GM21528 (cell line): ENCODE results near the gene ELOVL7.
"Not testable (repeated sequence)": the region's sequence is repeated elsewhere in the genome, so short reads cannot be mapped to it uniquely, and the experiment has no call there.

Experiments used
- ATAC-seq: cut with Tn5 transposase; IDR thresholded peaks from one replicate; pipeline ENCODE4 v1.9.1; 2021; ENCODE audit warnings: mild to moderate bottlenecking, moderate library complexity; ENCODE audit not compliant: unreplicated experiment, low FRiP score

ELOVL7 gene

DNA sequence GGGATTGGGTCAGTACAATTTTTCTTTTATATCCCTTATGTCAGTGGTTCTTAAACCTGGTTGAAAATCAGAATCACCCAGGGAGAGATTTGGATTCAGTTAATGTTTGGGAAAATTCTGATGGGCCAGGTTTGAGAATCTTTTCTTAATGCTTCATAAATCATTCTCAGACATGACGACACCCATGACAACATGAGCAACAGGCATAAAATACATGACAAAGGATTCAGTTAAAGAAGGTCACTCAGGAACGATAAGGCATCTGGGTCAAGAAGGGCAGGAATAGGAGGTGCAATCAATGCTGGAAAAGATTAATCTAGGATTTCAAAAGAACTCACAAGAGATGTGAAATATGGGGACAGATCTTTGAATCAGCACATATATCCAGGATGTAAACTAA lies 41.8 kb downstream of the ELOVL7 start:
- ATAC-seq, result no peak

DNA sequence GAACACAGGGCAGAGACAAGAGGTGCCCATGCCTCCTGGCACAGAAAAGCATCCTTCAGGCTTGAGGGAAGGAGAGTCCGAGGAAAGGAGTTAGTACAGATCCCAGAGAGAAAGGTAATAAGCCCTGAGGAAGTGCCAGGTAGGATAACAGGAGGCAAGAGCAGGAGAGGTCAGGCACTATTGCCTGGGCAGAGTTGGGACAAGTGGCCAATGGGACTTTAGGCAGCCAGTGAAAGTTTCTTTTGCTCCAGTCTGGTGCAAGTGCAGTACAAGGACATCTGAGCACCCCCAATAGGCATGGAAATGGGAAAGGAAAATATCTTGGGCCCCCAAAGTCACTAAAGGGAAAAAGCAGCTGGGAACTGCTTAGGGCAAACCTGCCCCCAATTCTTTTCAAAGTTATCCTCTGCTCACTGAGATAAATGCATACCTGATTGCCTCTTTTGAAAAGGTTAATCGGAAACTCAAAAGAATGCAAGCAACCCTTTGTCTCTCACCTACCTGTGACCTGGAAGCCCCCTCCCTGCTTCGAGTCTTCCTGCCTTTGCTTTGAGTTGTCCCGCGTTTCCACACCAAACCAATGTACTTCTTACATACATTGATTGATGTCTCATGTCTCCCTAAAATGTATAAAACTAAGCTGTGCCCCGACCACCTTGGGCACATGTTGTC lies 46.5 kb downstream of the ELOVL7 start:
- no peak for ATAC-seq

DNA sequence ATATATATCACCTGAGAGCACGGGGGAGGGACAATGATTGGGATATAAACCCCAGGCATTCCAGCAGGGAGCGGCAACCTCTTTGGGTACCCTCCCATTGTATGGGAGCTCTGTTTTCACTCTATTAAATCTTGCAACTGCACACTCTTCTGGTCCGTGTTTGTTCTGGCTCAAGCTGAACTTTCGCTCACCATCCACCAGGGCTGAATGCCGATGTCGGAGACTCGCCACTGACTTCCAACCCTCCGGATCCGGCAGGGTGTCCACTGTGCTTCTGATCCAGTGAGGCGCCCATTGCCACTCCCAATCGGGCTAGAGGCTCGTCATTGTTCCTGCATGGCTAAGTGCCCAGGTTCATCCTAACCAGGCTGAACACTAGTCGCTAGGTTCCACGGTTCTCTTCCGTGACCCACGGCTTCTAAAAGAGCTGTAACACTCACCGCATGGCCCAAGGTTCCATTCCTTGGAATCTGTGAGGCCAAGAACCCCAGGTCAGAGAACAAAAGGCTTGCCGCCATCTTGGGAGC lies 48.6 kb downstream of the ELOVL7 start:
- ATAC-seq, result not testable (repeated sequence)

DNA sequence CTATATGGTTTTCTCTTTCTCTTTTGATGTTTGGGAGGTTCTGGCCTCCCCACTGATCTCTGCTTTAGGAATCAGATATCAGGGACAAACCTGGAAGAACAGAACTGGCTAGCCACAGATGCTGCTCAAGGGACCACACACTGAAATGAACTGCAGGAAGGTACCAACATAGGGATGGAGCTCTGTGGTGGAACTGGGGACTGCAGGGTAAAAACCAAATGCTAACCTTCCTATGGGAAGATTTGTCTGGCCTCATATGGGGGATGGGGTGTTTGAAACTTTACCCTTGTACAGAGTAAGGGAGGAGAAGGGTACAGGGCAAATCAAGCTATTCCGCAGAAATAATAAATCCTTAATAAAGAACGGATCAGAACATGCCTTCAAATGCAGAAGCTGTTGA lies 49.4 kb downstream of the ELOVL7 start:
- ATAC-seq, result no peak

DNA sequence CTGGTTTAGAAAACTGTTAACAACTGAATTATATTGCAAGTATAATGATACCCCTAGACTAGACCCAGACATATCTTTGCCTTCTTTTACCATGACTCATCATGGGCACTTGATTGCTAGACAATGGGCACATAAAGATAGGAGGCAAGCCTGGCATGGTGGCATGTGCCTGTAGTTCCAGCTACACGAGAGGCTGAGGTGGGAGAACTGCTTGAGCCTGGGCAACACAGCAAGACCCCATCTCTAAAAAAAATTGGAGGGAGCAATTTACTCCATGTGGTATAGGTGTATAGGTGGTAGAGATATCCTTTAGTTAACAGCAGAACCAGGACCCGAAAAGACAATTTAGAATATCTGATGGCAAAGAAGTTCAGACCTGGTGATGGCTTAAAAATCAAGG lies 51.6 kb downstream of the ELOVL7 start:
- no peak for ATAC-seq

DNA sequence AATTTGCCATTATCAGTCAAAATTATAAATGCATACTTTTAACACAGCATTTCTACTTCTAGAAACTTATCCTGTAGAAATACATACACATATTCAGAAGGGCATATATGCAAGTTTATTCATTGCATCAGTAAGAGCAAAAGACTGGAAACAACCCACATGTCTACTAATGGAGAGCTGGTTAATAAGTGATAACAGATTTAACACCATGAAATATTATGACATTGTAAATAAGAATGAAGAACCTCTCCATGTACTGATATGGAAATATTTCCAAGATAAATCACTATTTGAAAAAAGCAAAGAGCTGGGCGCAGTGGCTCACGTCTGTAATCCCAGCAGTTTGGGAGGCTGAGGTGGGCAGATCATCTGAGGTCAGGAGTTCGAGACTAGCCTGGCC lies 54.5 kb downstream of the ELOVL7 start:
- no peak for ATAC-seq

DNA sequence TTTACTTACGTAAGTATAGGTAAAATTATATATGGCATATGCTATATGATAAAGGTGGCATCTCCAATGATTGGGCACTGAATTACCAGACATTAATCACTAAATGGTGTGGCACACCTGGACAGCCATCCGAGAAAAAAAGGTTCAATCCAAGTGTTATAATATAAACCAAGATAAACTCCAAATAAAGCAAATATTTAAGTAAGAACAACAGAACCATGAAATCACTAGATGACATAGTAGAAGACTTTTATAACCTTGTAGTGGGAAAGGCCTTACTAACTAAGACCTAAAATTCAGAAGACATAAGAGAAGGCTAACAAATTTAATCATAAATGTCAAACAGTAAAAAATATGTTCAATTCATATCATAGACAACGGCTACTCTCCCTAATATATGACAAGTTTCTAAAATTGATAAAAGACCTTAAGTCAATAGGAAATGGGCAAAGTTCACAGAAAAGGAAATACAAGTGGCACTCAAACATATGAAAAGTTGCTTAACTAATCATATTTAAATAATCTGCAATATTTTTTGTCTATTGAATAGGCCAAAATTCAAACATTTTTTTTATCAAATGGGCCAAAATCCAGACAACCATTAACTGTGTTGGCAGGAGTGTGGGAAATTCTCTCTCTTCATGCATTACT lies 55.1 kb downstream of the ELOVL7 start:
- ATAC-seq, result no peak

DNA sequence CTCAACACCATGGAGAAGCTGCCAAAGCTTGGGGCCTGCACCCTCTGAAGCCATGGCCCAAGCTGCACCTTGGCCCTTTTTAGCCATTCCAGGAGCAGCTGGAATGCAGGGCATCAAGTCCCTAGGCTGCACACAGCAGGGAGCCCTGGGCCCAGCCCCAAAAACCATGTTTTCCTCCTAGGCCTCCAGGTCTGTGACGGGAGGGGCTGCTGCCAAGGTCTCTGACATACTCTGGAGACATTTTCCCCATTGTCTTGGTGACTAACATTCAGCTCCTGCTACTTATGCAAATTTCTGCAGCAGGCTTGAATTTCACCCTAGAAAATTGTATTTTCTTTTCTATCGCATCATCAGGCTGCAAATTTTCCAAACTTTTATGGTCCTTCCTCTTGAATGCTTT lies 64.6 kb downstream of the ELOVL7 start:
- no peak for ATAC-seq

DNA sequence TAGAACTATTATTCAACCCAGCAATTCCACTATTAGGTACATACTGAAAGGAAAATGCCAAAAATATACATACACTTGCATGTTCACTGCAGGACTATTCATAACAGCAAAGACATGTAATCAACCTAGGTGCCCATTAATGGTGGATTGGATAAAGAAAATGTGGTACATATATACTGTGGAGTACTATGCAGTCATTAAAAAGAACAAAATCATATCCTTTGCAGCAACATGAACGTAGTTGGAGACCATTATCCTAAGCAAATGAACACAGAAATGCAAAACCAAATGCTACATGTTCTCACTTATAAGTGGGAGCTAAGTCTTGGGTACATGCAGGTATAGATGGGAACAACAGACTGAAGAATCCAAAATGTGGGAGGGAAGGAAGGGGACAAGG lies 67.7 kb downstream of the ELOVL7 start:
- ATAC-seq, result no peak

DNA sequence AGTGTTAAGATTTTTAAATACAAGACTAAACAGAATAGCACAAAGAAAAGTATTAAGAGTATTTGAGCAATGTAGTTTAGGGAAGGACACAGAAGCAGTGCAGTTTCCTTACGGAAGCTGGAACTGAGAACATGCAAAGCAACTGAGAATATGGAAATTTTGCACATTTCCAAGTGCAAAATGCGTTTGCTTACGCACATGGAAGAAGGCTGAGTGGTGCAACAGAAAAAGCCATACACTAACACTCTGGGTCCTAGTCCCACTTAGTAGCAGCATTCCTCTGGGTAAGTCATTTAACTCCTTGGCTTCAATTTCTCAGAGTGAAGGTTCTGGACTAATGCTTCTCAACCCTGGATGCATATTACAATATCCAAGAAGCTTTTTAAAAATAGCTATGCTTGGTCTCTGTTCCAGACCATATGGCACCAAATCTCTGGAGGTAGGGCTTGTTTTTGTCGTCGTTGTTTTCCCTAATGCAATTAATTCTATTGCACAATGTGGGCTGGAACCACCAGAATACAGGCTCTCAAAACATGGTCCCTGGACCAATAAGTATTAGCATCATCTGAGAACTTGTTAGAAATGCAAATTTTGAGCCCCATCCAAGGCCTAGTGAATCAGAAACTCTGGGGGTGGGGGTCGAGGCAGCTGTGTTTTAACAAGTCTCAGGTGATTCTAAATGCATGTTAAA lies 78.9 kb downstream of the ELOVL7 start:
- no peak for ATAC-seq

DNA sequence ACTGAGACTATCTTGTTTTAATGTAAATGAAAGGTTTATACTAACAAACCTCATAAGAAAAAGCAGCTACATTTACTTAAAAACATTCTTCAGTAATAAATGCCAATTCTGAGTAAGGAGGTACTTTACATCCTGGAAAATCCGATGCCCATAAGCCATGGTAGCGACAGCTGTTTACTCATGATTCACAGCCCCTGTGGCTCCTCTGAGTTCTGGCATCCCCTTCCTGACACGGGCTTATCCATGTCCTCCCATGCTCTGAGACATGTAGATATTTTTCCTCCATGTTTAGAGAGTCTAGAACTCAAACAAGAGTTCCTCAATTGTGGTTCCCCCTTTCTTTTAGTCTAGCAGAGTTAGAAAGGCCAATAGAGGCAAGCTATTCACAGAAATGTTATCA lies 81.0 kb downstream of the ELOVL7 start:
- no peak for ATAC-seq

DNA sequence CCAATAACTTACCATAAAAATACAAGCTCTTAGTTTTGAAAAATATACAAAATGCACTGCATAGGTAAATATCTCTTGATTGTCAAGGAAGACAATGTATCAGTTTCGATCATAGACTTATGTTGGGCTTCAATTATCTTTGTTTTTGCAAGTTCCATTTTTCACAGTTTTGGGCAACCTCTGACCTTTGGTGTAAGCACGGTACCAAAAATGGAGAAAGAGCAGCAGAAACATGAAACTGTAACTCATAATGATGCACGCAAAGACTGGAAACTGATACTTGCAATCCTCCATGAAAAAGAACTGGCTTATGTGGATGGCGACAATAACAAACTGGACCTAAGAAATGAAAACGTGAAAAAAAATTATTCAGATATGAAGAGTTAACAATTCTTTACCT lies 89.6 kb downstream of the ELOVL7 start:
- ATAC-seq, result no peak

DNA sequence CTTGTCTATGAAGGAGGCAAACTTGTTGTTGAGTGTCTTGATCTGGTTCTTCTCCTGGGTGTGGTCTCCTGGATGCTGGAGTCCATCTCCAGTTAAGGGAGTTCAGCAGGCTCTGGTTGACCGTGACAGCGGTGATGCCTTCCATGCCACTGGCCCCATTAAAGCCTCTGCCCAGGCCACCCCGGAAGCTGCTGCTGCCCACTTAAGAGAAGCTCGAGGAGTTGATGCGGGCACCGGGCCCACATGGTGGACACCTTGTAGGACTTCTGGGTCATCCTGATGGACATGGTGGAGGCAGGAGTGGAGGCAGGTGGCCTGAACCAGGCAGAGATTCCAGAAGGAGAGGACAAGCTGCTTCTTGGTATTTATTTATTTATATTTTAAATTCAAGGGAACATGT lies 99.4 kb downstream of the ELOVL7 start:
- ATAC-seq, result no peak

DNA sequence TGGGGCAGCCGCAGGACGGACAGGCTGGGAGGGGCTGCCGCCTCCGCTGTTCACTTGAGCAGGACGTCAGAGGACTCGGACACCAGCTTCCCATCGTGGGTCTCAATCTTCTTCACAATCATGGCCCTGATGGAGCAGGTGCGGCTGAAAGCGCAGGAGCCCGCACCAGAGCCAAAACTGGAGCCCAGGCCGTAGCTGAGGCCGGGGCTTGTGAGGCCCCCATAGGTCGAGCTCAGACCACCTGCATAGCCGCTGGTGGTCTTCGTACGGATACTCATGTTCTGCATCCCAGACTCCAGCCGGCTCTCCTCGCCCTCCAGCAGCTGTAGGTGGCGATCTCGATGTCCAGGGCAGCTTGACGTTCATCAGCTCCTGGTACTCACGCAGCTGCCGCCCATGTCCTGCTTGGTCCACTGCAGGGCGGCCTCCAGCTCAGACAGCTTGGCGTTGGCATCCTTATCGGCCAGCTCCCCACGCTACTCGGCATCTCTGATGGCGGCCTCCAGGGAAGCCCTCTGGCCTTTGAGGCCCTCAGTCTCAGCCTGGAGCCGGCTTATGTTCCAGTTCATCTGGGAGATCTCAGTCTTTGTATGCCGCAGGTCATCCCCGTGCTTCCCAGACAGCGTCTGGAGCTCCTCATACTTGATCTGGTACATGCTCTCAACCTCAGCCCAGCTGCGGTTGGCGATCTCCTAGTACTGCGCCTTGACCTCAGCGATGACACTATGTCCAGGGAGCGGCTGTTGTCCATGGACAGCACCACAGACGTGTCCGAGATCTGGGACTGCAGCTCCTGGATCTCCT lies 100.4 kb downstream of the ELOVL7 start:
- no peak for ATAC-seq

DNA sequence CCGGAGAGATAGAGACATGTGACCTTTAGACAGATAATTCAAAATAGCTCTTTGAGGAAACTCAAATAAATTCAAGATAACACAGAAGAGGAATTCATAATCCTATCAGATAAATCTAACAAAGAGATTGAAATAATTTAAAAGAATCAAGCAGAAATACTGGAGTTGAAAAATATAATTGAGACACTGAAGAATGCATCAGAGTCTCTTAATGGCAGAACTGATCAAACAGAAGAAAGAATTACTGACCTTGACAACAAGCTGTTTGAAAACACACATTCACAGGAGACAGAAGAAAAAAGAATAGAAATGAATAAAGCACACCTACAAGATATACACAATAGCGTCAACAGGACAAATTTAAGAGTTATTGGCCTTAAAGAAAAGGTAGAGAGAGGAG lies 103.7 kb downstream of the ELOVL7 start:
- ATAC-seq, result no peak

DNA sequence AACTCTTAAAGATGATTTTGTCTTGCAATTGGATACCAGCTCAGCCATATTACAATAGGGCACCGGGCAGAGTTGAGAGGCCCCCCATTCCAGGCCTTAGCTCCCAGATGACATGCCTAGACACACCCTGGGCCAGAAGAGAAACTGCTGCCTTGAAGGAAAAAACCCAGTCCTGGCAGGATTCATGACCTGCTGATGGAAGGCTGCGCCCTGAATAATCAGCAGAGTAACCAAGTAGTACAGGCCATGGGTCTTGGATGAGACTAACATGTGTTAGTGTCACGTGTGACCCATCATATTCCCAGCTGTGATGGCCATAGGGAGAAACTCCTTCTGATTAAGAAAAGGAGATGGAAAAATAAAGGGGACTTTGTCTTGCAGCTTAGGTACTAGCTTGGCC lies 105.1 kb downstream of the ELOVL7 start:
- no peak for ATAC-seq

DNA sequence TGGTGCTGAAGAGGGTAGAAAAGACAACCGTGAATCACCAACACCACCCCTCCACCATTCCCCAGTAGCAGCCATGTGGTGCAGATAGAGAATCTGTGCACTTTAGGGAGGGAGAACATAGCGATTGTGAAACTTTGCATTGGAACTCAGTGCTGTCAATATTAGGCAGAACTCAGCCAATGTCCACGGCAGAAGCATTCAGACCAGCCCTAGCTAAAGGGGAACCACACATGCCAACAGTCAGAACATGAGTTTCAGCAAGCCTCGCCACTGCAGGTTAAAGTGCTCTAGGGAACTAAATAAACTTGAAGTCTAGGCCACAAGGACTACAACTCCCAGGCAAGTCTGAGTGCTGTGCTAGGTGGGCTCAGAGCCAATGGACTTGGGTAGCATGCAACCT lies 105.6 kb downstream of the ELOVL7 start:
- no peak for ATAC-seq

DNA sequence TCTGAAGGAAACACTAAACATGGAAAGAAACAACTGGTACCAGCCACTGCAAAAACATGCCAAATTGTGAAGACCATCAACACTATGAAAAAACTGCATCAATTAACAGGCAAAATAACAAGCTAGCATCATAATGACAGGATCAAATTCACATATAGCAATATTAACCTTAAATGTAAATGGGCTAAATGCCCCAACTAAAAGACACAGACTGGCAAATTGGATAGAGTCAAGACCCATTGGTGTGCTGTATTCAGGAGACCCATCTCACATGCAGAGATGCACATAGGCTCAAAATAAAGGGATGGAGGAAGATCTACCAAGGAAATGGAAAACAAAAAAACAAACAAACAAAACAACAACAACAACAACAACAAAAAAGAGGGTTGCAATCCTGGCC lies 113.2 kb downstream of the ELOVL7 start:
- ATAC-seq, result not testable (repeated sequence)

DNA sequence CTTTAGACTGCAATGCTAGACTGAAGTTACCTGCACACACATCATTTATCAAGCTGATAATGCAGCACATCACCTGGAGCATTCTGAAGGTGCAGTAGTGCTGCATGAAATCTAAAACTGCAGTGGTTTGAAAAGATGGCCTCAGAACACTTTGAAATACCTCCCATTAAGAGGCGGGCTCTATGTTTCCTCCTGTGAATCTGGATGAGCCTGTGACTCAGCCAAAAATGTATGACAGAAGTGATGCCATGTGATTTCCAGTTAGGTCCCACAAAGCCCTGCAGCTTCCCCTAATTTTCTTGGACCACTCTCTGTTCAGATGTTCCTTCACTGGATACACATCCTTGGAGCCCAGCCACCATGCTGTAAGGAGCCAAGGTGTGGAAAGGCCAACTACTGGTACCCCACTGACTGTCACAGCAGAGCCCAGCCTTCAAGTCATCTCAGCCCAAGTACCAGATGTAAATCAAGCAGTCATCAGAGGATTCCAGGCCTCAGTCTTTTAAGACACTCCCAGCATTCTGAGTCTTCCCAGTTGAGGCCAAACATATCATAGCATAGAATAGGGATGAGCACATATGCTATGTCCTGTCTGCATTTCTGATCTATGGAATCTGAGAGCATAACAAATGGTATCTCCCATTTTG lies 116.9 kb downstream of the ELOVL7 start:
- no peak for ATAC-seq

DNA sequence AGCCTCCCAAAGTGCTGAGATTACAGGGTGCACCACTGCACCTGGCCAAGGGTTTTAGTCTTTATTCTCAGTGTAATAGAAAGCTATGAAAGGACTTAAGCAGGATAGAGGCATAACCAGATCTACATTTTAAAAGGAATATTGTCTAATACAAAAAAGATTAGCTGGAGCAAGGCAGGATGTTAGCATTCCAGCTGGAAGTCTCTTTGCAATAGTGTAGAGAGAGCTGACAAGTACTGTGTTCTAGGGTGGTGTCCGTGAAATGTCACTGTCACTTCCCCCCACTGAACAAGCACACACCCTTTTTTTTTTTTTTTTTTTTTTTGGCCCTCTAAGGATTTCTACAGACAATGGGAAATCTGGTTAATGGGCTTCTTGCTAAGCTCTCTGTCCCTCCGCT lies 119.9 kb downstream of the ELOVL7 start:
- no peak for ATAC-seq
